ENCODE results near the gene EFCAB5. TPM values are rescaled to one million over a fixed set of nuclear protein-coding genes. Genes with fewer than 3 reads are reported as not detected.

Gene EFCAB5
- polyA plus RNA-seq, 1 donor (not counting 4 experiments of a cell fraction or from before 2014, with no cell fraction given): 0.17 TPM

GRCh38 chr17:29909236-29910003 lies 32.0 kb upstream of the EFCAB5 start:
- Histone ChIP-seq H3K9me1 (ENCODE audit: control insufficient read depth, extremely low read depth, insufficient read depth, low read length) (no peaks in the 10 kb centered on the region), H3K27ac (ENCODE audit: control insufficient read depth, insufficient read depth, low read length) (peak overlapping the region; percentile 34), H3K9ac (ENCODE audit: control insufficient read depth, extremely low read depth, insufficient read depth, low read length) (no peak overlapping the region), H3K4me3 (ENCODE audit: control insufficient read depth in 2 of 3, extremely low read depth in 1 of 3, insufficient read depth in 2 of 3, low read depth in 1 of 3, low read length in 3 of 3) (no peak overlapping the region), H4K20me1 (ENCODE audit: control insufficient read depth, extremely low read depth, insufficient read depth, low read length) (no peaks in the 10 kb centered on the region), H3K79me2 (ENCODE audit: control insufficient read depth, insufficient read depth, low read length) (peaks cover 77% of the 10 kb centered on the region), H3K27me3 (ENCODE audit: control insufficient read depth, extremely low read depth, insufficient read depth, low read length) (no peaks in the 10 kb centered on the region), H3K9me3 (ENCODE audit: control insufficient read depth, low read depth, low read length) (peaks cover 7% of the 10 kb centered on the region), H3K36me3 (ENCODE audit: control insufficient read depth in 2 of 2, extremely low read depth in 1 of 2, insufficient read depth in 2 of 2, low read length in 2 of 2) (no peaks in the 10 kb centered on the region), H2AFZ (ENCODE audit: control insufficient read depth, low read length) (no peak overlapping the region), H3K4me2 (ENCODE audit: control insufficient read depth, extremely low read depth, insufficient read depth, low read depth, low read length) (no peak overlapping the region), H3K4me1 (ENCODE audit: control insufficient read depth, extremely low read depth, insufficient read depth, low read length) (peaks cover 5% of the 10 kb centered on the region)
- TF ChIP-seq CTCF (optimal IDR thresholded peaks at IDR 0.05 in 1 of 3, IDR thresholded peaks at IDR 0.05 in 1 of 3, conservative IDR thresholded peaks at IDR 0.05 in 1 of 3; ENCODE audit: extremely low read depth in 1 of 3, insufficient read depth in 2 of 3, low read length in 3 of 3) (no peak), EZH2 (IDR thresholded peaks at IDR 0.05; ENCODE audit: low read length) (no peak)
- DNase-seq (ENCODE audit: low read depth, low spot score): no peak
- no peak for FAIRE-seq
- dilution Hi-C loops (cut with MboI; ENCODE audit: extremely low pct_ligation_motif_present, low sequenced_read_pairs): loop anchor here (10.0 kb wide), 1 partner anchor 285 kb away; the partner anchor contains the start of gene CORO6

GRCh38 chr17:29911641-29912177 lies 29.7 kb upstream of the EFCAB5 start:
- H3K27me3 ChIP-seq (ENCODE audit: control insufficient read depth, extremely low read depth, insufficient read depth, low read length): no peaks in the 10 kb centered on the region
- no peaks in the 10 kb centered on the region for H4K20me1 ChIP-seq (ENCODE audit: control insufficient read depth, extremely low read depth, insufficient read depth, low read length)
- peaks cover 5% of the 10 kb centered on the region for H3K4me1 ChIP-seq (ENCODE audit: control insufficient read depth, extremely low read depth, insufficient read depth, low read length)
- H3K27ac ChIP-seq (ENCODE audit: control insufficient read depth, insufficient read depth, low read length): no peak overlapping the region
- no peak overlapping the region for H3K4me3 ChIP-seq (ENCODE audit: control insufficient read depth in 2 of 3, extremely low read depth in 1 of 3, insufficient read depth in 2 of 3, low read depth in 1 of 3, low read length in 3 of 3)
- H3K4me2 ChIP-seq (ENCODE audit: control insufficient read depth, extremely low read depth, insufficient read depth, low read depth, low read length): no peak overlapping the region
- dilution Hi-C loops (cut with MboI; ENCODE audit: extremely low pct_ligation_motif_present, low sequenced_read_pairs): loop anchor here (10.0 kb wide), 1 partner anchor 287 kb away; the partner anchor contains the start of gene CORO6
- H3K9ac ChIP-seq (ENCODE audit: control insufficient read depth, extremely low read depth, insufficient read depth, low read length): no peak overlapping the region
- H3K9me1 ChIP-seq (ENCODE audit: control insufficient read depth, extremely low read depth, insufficient read depth, low read length): no peaks in the 10 kb centered on the region
- no peaks in the 10 kb centered on the region for H3K36me3 ChIP-seq (ENCODE audit: control insufficient read depth in 2 of 2, extremely low read depth in 1 of 2, insufficient read depth in 2 of 2, low read length in 2 of 2)
- H2AFZ ChIP-seq (ENCODE audit: control insufficient read depth, low read length): no peak overlapping the region
- peaks cover 67% of the 10 kb centered on the region for H3K79me2 ChIP-seq (ENCODE audit: control insufficient read depth, insufficient read depth, low read length)
- TF ChIP-seq CTCF (optimal IDR thresholded peaks at IDR 0.05 in 1 of 3, IDR thresholded peaks at IDR 0.05 in 1 of 3, conservative IDR thresholded peaks at IDR 0.05 in 1 of 3; ENCODE audit: extremely low read depth in 1 of 3, insufficient read depth in 2 of 3, low read length in 3 of 3) (no peak), EZH2 (IDR thresholded peaks at IDR 0.05; ENCODE audit: low read length) (no peak)
- no peak for DNase-seq (ENCODE audit: low read depth, low spot score)
- peaks cover 2% of the 10 kb centered on the region for H3K9me3 ChIP-seq (ENCODE audit: control insufficient read depth, low read depth, low read length)
- FAIRE-seq: no peak

Data from keratinocyte (primary cell).